LNCaP clone FGC (cell line): ENCODE results near the gene CNIH2.

Source experiments
- DNase-seq: peaks from one replicate; pipeline ENCODE4 v3.0.0-alpha.2; 2011; ENCODE audit warnings: low read depth
- H3K4me3 ChIP-seq: 2 replicates; pipeline ENCODE4 v1.5.1; 2011; ENCODE audit warnings: mild to moderate bottlenecking, low read depth, low read length, control low read depth
- TF ChIP-seq, protein P1 (sequence below): IDR thresholded peaks from 2 replicates; pipeline ENCODE4 v1.5.1; 2012; ENCODE audit warnings: mild to moderate bottlenecking; ENCODE audit not compliant: control insufficient read depth, insufficient read depth; ENCODE audit errors: extremely low read depth

CNIH2 gene

DNA sequence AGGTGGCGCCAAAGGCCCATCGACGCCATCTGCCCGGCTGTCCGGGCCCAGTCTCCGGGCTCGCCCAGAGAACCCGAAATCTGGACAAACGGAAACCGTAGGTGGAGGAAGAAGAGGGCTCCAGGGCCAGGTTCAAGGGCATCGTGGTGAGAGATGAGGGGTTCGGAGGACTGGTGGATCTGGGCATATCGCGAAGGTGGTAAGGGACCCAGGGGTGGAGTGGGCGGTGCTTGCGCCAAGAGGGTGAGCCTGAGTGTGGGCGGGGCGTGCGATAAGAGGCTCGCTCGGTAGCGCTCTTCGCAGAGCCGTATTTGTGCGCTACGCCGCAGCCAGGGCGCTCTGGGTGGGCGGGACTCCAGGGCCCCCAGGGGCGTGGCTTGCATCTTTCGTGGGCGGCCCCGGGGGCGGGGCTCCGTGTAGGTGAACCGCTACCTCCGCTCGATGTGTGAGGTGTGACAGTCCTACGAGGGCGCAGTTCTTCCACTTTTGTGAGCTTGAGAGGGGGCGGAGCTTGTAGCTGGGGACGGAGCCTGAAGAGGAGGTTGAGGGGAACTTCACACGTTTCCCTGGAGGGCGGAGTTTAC is 34.1 kb downstream of the CNIH2 start:
- peak overlapping the region; percentile 63 for H3K4me3 ChIP-seq
- TF ChIP-seq, protein P1, sequence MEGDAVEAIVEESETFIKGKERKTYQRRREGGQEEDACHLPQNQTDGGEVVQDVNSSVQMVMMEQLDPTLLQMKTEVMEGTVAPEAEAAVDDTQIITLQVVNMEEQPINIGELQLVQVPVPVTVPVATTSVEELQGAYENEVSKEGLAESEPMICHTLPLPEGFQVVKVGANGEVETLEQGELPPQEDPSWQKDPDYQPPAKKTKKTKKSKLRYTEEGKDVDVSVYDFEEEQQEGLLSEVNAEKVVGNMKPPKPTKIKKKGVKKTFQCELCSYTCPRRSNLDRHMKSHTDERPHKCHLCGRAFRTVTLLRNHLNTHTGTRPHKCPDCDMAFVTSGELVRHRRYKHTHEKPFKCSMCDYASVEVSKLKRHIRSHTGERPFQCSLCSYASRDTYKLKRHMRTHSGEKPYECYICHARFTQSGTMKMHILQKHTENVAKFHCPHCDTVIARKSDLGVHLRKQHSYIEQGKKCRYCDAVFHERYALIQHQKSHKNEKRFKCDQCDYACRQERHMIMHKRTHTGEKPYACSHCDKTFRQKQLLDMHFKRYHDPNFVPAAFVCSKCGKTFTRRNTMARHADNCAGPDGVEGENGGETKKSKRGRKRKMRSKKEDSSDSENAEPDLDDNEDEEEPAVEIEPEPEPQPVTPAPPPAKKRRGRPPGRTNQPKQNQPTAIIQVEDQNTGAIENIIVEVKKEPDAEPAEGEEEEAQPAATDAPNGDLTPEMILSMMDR = peak; percentile 19; the same call in 1 of the 2 replicates
- peak; percentile 62 for DNase-seq

DNA sequence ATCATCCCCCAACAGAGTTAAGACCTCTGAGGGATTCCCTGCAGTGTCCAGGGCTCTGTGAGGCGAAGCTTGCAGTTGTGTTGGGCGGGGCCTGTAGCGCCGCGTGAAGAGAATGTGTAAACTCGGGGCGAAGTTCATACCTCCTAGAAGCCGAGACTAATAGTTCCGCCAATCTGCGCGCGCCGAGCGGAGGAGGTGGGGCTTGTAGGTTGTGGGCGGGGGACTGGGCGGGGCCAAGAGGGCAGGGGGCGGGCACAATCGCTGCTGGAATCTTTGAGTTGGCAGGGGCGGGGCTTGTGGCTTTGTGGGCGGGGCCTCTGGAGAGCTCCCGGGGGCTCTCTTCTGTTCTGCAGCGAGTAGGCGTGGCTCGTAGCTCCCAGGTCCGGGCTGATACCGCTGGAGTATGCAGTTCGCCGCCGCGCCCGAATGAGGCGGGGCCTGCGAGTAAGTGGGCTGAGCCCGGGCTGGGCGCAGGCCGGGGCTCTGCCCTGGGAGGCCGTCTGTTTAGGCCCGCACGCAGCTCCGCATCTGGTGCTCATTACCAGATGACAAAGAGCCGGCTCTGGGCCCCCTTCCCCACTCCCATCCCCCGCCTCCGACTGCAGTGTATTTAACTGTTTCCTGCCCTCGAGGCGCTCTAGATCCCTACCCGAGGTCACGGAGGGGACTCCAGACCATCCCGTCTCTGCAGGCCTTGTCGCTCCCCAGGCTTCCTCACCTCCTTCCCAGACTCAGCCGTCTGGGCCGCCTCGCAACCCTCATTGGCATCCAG is 34.8 kb downstream of the CNIH2 start:
- DNase-seq = peak; percentile 81
- TF ChIP-seq, protein P1 = no peak
- peak overlapping the region; percentile 63 for H3K4me3 ChIP-seq

DNA sequence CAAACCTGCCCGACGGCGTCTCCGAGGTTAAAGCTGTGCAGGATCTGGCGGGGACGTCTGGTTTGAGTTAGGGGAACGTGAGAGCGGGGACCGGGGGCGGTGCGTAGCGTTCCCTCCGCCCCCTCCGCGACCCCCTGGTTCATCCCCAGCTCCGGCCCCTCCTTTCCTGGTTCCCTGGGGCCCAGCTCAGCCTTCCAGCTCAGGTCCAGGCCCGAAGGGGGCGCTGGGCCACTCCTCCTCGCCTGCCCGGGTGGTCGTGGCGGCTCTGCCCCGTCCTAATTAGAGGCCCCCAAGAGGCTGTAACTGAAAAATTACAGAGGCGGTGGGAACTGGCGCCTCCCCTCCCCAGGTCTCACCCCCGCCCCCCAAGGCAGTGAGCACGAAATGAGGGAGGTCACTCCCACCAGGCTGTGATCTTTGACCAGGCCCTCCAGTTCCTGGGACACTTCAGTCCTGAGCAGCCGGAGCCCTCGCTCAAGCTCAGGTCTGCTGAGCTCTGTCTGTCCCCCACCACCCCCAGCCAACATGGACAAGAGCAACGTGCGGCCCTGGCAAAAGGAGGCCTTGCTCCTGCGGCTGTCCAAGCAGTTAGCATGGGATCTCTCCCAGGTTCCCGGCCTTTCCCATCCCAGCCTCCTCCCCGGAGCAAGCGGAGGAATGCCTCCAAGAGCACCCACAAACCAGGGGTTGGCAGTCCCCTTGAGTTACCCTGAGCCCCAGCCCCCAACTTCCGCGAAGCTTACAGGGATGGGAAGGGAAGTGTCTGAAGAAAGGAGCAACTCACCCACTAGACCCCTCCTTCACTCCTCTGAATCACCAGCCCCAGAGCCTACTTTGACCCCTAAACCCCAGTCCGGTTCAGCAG is 35.6 kb downstream of the CNIH2 start:
- DNase-seq = no peak
- peak overlapping the region; percentile 37 for H3K4me3 ChIP-seq
- TF ChIP-seq, protein P1 = no peak

DNA sequence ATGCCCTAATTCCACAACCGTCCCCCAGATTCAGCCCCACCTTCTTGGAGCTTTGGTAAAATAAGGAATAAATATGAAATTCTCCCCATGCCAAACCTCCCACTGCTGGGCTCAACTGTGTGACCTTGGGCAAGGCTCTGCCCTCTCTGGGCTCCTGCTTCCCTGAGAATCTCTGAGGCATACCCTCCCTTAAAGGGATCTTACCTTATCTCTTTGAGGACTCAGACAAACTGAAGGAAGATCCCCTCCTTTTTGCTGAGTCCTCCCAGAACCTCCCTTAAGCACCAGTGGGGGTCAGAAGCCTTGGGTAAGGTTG is 36.2 kb downstream of the CNIH2 start:
- no peak overlapping the region for H3K4me3 ChIP-seq
- TF ChIP-seq, protein P1 = no peak
- DNase-seq = no peak

DNA sequence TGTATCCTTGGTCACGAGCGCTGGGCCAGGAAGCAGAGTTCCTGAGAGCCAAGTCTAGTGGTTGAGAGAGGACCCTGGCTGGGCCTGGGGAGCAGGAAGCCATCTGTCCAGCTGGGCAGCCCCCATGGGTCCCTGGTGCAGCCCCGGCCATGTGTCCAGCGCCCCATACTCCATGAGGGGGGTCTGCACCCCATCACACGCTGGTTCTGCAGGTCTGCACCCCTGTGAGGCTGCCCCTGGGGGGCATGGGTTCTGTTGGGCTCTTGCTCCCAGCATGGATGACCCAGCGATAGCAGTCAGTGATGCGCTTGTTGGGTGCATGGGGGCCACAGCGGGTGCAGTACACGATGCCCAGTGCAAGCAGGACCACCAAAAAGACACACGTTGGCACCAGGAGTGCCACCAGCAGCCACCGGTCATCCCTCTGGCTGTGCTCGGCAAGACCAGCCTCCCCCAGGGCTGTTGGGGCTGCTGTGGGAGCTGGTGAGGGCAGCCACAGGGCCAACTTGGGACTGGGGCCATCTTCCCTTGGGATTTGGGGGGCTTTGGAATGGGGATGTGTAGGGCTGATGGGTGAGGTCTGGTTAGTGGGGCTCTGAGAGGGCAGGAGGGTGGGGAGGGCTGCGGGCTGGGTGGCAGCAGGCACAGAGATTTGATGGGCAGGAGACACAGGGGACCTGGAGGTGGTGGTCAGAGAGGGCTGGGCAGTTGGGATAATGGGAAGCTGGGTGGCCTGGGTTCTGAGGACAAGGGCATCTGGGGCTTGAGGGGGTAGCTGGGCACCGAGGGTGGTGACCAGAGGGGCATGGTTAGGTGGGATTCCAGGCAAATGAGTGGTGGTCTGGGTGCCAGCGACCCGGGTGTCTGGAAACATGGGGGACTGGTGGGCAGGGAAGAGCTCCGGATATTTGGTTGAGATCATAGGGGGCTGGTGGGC is 36.9 kb downstream of the CNIH2 start:
- DNase-seq = no peak
- TF ChIP-seq, protein P1 = no peak
- no peak overlapping the region for H3K4me3 ChIP-seq

DNA sequence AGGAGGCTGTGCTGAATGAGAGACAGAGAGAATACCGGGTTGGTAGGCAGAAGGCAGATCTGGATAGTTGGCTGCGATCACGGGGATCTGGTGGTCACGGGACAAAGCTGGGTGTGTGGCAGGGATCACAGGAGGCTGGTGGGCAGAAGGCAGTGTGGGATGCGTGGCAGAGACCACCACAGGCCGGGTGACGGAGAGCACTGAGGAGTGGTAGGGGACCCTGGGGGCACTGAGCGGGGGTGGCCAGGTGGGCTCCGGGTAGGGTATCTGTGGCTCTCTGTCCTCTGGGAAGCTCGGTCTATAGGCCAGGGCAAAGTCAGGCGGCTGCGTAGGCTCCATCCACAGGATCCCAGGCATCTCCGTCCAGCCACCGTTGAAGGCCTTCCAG is 37.5 kb downstream of the CNIH2 start:
- no peak for DNase-seq
- TF ChIP-seq, protein P1 = no peak
- no peak overlapping the region for H3K4me3 ChIP-seq
